ENCODE data around the gene VPS13C. TPM values are rescaled to one million over a fixed set of nuclear protein-coding genes. Genes with fewer than 3 reads are reported as not detected.

Gene VPS13C
- total and polyA plus RNA-seq, 2 donors (not counting 3 experiments of a cell fraction or from before 2014, with no cell fraction given) = 10.8 to 60.3 TPM

DNA sequence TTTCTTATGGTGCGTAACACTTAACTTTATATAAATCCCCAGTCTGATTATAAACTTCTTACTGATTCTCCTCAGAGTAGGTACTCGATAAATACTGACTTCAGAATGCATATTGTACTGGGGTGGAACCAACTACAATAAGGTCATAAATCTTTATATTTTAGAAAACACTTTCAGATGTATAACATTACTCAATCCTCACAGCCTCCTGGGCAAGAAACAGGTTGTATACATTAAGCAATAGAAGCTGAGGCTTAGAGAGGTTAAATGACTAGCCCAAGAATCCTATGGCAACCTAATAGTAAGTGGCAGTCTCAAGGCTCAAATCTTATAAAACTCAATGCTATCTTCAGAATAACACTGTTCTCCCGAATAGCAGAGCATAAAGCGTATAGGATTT is 9.1 kb downstream of the VPS13C start:
- no peak overlapping the region for H3K4me3 ChIP-seq (replicated peaks in 1 of 3; ENCODE audit: insufficient read depth in 1 of 3, low read depth in 1 of 3, low read length in 3 of 3)
- no peaks in the 10 kb centered on the region for H3K9me1 ChIP-seq (replicated peaks; ENCODE audit: control insufficient read depth, extremely low read depth, insufficient read depth, low read length)
- dilution Hi-C loops (cut with MboI; ENCODE audit: extremely low pct_ligation_motif_present, low sequenced_read_pairs) (no loop called here), intact Hi-C loops (cut with micrococcal nuclease) (no loop called here)
- no peaks in the 10 kb centered on the region for H3K27me3 ChIP-seq (ENCODE audit: control insufficient read depth in 2 of 2, insufficient read depth in 2 of 2, low read length in 2 of 2)
- TF ChIP-seq GATA2 (IDR thresholded peaks at IDR 0.05; ENCODE audit: insufficient read depth, insufficient read length, low read depth, low read length) = no peak
- TF ChIP-seq, protein P1, sequence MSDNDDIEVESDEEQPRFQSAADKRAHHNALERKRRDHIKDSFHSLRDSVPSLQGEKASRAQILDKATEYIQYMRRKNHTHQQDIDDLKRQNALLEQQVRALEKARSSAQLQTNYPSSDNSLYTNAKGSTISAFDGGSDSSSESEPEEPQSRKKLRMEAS (IDR thresholded peaks at IDR 0.05; ENCODE audit: insufficient read depth, insufficient read length) = no peak
- TF ChIP-seq MYC (IDR thresholded peaks at IDR 0.05; ENCODE audit: low read depth, low read length) = no peak
- no peak for TF ChIP-seq CTCF (IDR thresholded peaks at IDR 0.05; ENCODE audit: extremely low read depth in 1 of 2, insufficient read depth in 1 of 2, low read depth in 1 of 2, low read length in 2 of 2)
- no peak for TF ChIP-seq JUN (IDR thresholded peaks at IDR 0.05; ENCODE audit: borderline replicate concordance, insufficient read depth, insufficient read length, low read depth)
- TF ChIP-seq FOS (IDR thresholded peaks at IDR 0.05; ENCODE audit: borderline replicate concordance, insufficient read depth, low read length) = no peak
- no peak for TF ChIP-seq POLR2A (IDR thresholded peaks at IDR 0.05; ENCODE audit: low read depth, low read length)
- no peak for TF ChIP-seq POLR2AphosphoS5 (IDR thresholded peaks at IDR 0.05; ENCODE audit: insufficient read depth, low read depth, low read length)
- no peak for TF ChIP-seq EZH2 (IDR thresholded peaks at IDR 0.05; ENCODE audit: borderline replicate concordance, low read depth, low read length, severe bottlenecking)
- H3K9ac ChIP-seq (replicated peaks; ENCODE audit: extremely low read depth, insufficient read depth, low read length) = no peak overlapping the region
- FAIRE-seq = no peak
- peaks cover 2% of the 10 kb centered on the region for H3K4me1 ChIP-seq (ENCODE audit: control insufficient read depth, extremely low read depth, insufficient read depth, low read length)
- ChIA-PET CTCF (interaction anchor here (0.7 kb wide), 1 partner anchor 197 kb away, joined by 3 read pairs; no protein-coding TSS in a partner anchor), POLR2A (no interaction called here)
- no peaks in the 10 kb centered on the region for H3K36me3 ChIP-seq (ENCODE audit: control insufficient read depth in 2 of 2, extremely low read depth in 1 of 2, insufficient read depth in 2 of 2, low read length in 2 of 2)
- DNase-seq (ENCODE audit: low read depth, low spot score) = no peak
- H2AFZ ChIP-seq (ENCODE audit: low read depth, low read length) = no peak overlapping the region
- no peaks in the 10 kb centered on the region for H4K20me1 ChIP-seq (replicated peaks; ENCODE audit: control insufficient read depth, extremely low read depth, insufficient read depth, low read length)
- H3K27ac ChIP-seq (ENCODE audit: insufficient read depth, low read depth, low read length) = no peak overlapping the region
- peaks cover 42% of the 10 kb centered on the region for H3K79me2 ChIP-seq (ENCODE audit: control insufficient read depth, insufficient read depth, low read length)
- H3K9me3 ChIP-seq (replicated peaks; ENCODE audit: control insufficient read depth, insufficient read depth, low read length) = no peaks in the 10 kb centered on the region
- no peak overlapping the region for H3K4me2 ChIP-seq (ENCODE audit: insufficient read depth, low read length)
- BruUV-seq (replicated peaks) = no TSS peak

Measured in endothelial cell of umbilical vein (primary cell).